GM19043 (cell line): ENCODE measurements around the gene CACNA1C.

Experiments used
- ATAC-seq: cut with Tn5 transposase; IDR thresholded peaks from one replicate; pipeline ENCODE4 v1.9.1; 2021; ENCODE audit warnings: low read depth; ENCODE audit not compliant: unreplicated experiment

The CACNA1C gene

GRCh38 chr12:2288875-2289274 lies 236.1 kb downstream of the CACNA1C start:
- no peak for ATAC-seq

GRCh38 chr12:2289525-2289924 lies 236.7 kb downstream of the CACNA1C start:
- ATAC-seq = no peak

GRCh38 chr12:2290091-2290490 lies 237.3 kb downstream of the CACNA1C start:
- ATAC-seq = no peak

GRCh38 chr12:2290516-2291065 lies 237.8 kb downstream of the CACNA1C start:
- no peak for ATAC-seq

GRCh38 chr12:2291182-2291832 lies 238.5 kb downstream of the CACNA1C start:
- ATAC-seq = no peak

- no peak for ATAC-seq
Observed at GRCh38 chr12:2291947-2292346, 239.2 kb downstream of the CACNA1C start.

- ATAC-seq = no peak
Observed at GRCh38 chr12:2292560-2292959, 239.8 kb downstream of the CACNA1C start.

GRCh38 chr12:2294651-2295475 lies 242.1 kb downstream of the CACNA1C start:
- ATAC-seq = no peak

- ATAC-seq = no peak
Observed at GRCh38 chr12:2295941-2296461, 243.2 kb downstream of the CACNA1C start.

GRCh38 chr12:2297004-2297403 lies 244.2 kb downstream of the CACNA1C start:
- no peak for ATAC-seq

GRCh38 chr12:2297658-2298057 lies 244.9 kb downstream of the CACNA1C start:
- ATAC-seq = no peak

GRCh38 chr12:2298556-2299200 lies 245.9 kb downstream of the CACNA1C start:
- ATAC-seq = no peak

- no peak for ATAC-seq
Observed at GRCh38 chr12:2299206-2299605, 246.4 kb downstream of the CACNA1C start.

GRCh38 chr12:2300168-2300567 lies 247.4 kb downstream of the CACNA1C start:
- ATAC-seq = no peak

- ATAC-seq = no peak
Observed at GRCh38 chr12:2300886-2301285, 248.1 kb downstream of the CACNA1C start.

- ATAC-seq = no peak
Observed at GRCh38 chr12:2301531-2302461, 249.0 kb downstream of the CACNA1C start.

GRCh38 chr12:2302711-2303580 lies 250.2 kb downstream of the CACNA1C start:
- no peak for ATAC-seq

GRCh38 chr12:2304223-2304622 lies 251.4 kb downstream of the CACNA1C start:
- no peak for ATAC-seq

- no peak for ATAC-seq
Observed at GRCh38 chr12:2306012-2306411, 253.2 kb downstream of the CACNA1C start.
